ENCODE results near the gene TROAP. TPM values are rescaled to one million over a fixed set of nuclear protein-coding genes. Genes with fewer than 3 reads are reported as not detected.

The TROAP gene
- polyA plus RNA-seq, 3 donors, result 0.05 TPM; not detected in 2

- no peak overlapping the region for H3K4me2 ChIP-seq (replicated peaks; ENCODE audit: extremely low read depth, low read length, poor library complexity, severe bottlenecking)
- peaks cover 19% of the 10 kb centered on the region for H3K4me1 Mint-ChIP-seq
Measured at GRCh38 chr12:49330032-49330619, 7.1 kb downstream of the TROAP start.

More at GRCh38 chr12:49330032-49330619, 7.1 kb downstream of the TROAP start:
- intact Hi-C loops (cut with micrococcal nuclease), result no loop called here
- no peak for TF ChIP-seq CTCF (IDR thresholded peaks at IDR 0.05)
- H3K9ac ChIP-seq (ENCODE audit: insufficient read depth, low read length, poor library complexity, severe bottlenecking), result no peak overlapping the region
- no peak overlapping the region for H3K27ac Mint-ChIP-seq
- H3K27me3 Mint-ChIP-seq (ENCODE audit: low read depth in 3 of 3), result peaks cover 36 to 45% (median 38%) of the 10 kb centered on the region in 3 donors
- H3K9me3 Mint-ChIP-seq, result peaks cover 0 to 10% (median 5%) of the 10 kb centered on the region in 7 donors
- DNase-seq, result no peak
- no peak overlapping the region for H3K4me3 Mint-ChIP-seq
- H4K20me1 ChIP-seq (ENCODE audit: insufficient read depth, low read length), result no peaks in the 10 kb centered on the region
- H3K79me2 ChIP-seq (ENCODE audit: insufficient read depth, low read length), result no peaks in the 10 kb centered on the region
- peaks cover 27 to 33% of the 10 kb centered on the region in 2 donors for H3K27me3 ChIP-seq (ENCODE audit: control insufficient read depth in 2 of 2, insufficient read depth in 2 of 2, low read length in 2 of 2)
- peaks cover 55 to 73% of the 10 kb centered on the region in 2 donors for H3K36me3 Mint-ChIP-seq
- peaks cover 2 to 6% of the 10 kb centered on the region in 2 donors for H3K4me1 ChIP-seq (ENCODE audit: control insufficient read depth in 1 of 2, insufficient read depth in 2 of 2, low read length in 2 of 2)
- no peak overlapping the region for H3K4me3 ChIP-seq (replicated peaks in 1 of 3; ENCODE audit: low read depth in 2 of 3, low read length in 3 of 3)
- no peak overlapping the region for H3K27ac ChIP-seq (ENCODE audit: low read depth in 1 of 2, low read length in 2 of 2)
- peaks cover 0 to 6% of the 10 kb centered on the region in 2 donors for H3K9me3 ChIP-seq (replicated peaks in 1 of 2; ENCODE audit: control insufficient read depth in 1 of 2, insufficient read depth in 1 of 2, low read length in 2 of 2)
- no peak overlapping the region for H2AFZ ChIP-seq (ENCODE audit: insufficient read depth, low read depth, low read length, poor library complexity, severe bottlenecking)
- 87% methylated on average over 2 of the region's 7 CpGs for WGBS (ENCODE audit: insufficient coverage)
- H3K36me3 ChIP-seq (replicated peaks in 1 of 2; ENCODE audit: control insufficient read depth in 1 of 2, insufficient read depth in 2 of 2, low read length in 2 of 2), result peaks cover 22 to 59% of the 10 kb centered on the region in 2 donors

All from CD14-positive monocyte (primary cell).